A673 (cell line): Measurements from ENCODE around the gene TMEM38A.

ENCODE experiments used
- EZH2 ChIP-seq: fragments of 200-600 bp; sonication (generic); IDR thresholded peaks from 2 replicates; pipeline ENCODE4 v1.6.1; 2017; ENCODE audit warnings: borderline replicate concordance, low read depth, mild to moderate bottlenecking, mixed read lengths, antibody characterized with exemption, low read length; ENCODE audit not compliant: poor library complexity, severe bottlenecking
- TF ChIP-seq, protein P1 (sequence below): fragments of 300-800, 200-600 bp; sonication (generic); conservative IDR thresholded peaks from 2 replicates; pipeline ENCODE4 v1.5.1; 2017; ENCODE audit warnings: low read depth, mild to moderate bottlenecking, antibody characterized with exemption, low read length, moderate library complexity, mixed read lengths

DNA sequence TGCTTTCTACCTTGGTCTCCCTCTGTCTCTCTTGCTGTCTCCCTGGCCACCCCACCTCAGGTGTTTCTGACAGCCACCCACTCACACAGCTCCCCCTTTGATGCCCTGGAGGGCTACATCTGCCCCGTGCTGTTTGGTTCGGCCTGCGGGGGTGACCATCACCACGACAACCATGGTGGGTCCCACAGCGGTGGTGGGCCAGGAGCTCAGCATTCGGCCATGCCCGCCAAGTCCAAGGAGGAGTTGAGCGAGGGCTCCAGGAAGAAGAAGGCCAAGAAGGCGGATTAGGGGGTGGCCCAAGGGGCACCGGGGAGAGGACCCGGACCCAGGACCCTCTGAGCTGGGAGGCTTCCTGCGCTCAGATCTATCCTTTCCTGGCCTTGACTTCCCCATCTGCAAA lies 27.1 kb downstream of the TMEM38A start:
- TF ChIP-seq, protein P1, sequence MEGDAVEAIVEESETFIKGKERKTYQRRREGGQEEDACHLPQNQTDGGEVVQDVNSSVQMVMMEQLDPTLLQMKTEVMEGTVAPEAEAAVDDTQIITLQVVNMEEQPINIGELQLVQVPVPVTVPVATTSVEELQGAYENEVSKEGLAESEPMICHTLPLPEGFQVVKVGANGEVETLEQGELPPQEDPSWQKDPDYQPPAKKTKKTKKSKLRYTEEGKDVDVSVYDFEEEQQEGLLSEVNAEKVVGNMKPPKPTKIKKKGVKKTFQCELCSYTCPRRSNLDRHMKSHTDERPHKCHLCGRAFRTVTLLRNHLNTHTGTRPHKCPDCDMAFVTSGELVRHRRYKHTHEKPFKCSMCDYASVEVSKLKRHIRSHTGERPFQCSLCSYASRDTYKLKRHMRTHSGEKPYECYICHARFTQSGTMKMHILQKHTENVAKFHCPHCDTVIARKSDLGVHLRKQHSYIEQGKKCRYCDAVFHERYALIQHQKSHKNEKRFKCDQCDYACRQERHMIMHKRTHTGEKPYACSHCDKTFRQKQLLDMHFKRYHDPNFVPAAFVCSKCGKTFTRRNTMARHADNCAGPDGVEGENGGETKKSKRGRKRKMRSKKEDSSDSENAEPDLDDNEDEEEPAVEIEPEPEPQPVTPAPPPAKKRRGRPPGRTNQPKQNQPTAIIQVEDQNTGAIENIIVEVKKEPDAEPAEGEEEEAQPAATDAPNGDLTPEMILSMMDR, result no peak
- no peak for TF ChIP-seq EZH2
